ENCODE data around the gene GNLY.

- TF ChIP-seq POLR2A (IDR thresholded peaks at IDR 0.05; ENCODE audit: low read length) = no peak
- no peak for TF ChIP-seq GATA1 (IDR thresholded peaks at IDR 0.05; ENCODE audit: low read depth, low read length)
Observed at GRCh38 chr2:85675427-85675826, 18.7 kb upstream of the GNLY start.

Measured in erythroblast (primary cell).